HEK293 (cell line): ENCODE measurements around the gene CASP12.

Experiments
- CTCF ChIA-PET: fragments of 350-600 bp; formaldehyde crosslinking; extraction: SDS; loops from one replicate; lab custom pipeline; 2021; ENCODE audit warnings: antibody characterized with exemption; lab: Yijun Ruan, JAX
- POLR2A ChIA-PET: fragments of 300-600 bp; formaldehyde crosslinking; extraction: SDS; loops from one replicate; lab custom pipeline; 2020; ENCODE audit warnings: antibody characterized with exemption, inconsistent platforms; lab: Yijun Ruan, JAX
- H3K27ac ChIP-seq: fragments of 200-500 bp; sonication (Bioruptor generic); 2 replicates; pipeline ENCODE4 v1.5.1; 2014; ENCODE audit warnings: low read depth, low read length, control low read depth, inconsistent platforms; ENCODE audit errors: extremely low read depth
- H3K36me3 ChIP-seq, 2 experiments: fragments of 200-500 bp in 1 of 2; sonication (Bioruptor generic) in 1 of 2; 1 replicate in 1 of 2; 2 replicates in 1 of 2; pipeline ENCODE4 v1.5.1; 2014 to 2017; ENCODE audit warnings: inconsistent platforms in 2 of 2, low read length in 2 of 2; ENCODE audit not compliant: control insufficient read depth in 2 of 2, insufficient read depth in 1 of 2
- H3K4me1 ChIP-seq: fragments of 200-500 bp; sonication (Bioruptor generic); 2 replicates; pipeline ENCODE4 v1.5.1; 2014; ENCODE audit warnings: mild to moderate bottlenecking, low read length, inconsistent platforms; ENCODE audit not compliant: control insufficient read depth, insufficient read depth
- H3K4me3 ChIP-seq: 2 replicates; pipeline ENCODE4 v1.5.1; 2011; ENCODE audit warnings: low read depth, mild to moderate bottlenecking, control low read depth, low read length, moderate library complexity
- H3K9me3 ChIP-seq: fragments of 200-500 bp; sonication (Bioruptor generic); 2 replicates; pipeline ENCODE4 v1.5.1; 2014; ENCODE audit warnings: low read depth, low read length, inconsistent platforms; ENCODE audit not compliant: control insufficient read depth, insufficient read depth
- GFI1B ChIP-seq: fragments of 450-650 bp; formaldehyde crosslinking; IDR thresholded peaks from 2 replicates; pipeline ENCODE4 v1.5.1; 2016; ENCODE audit warnings: missing biosample characterization, missing genetic modification characterization
- GLIS2 ChIP-seq: fragments of 450-650 bp; formaldehyde crosslinking; IDR thresholded peaks from 2 replicates; pipeline ENCODE4 v1.5.1; 2016; ENCODE audit warnings: missing biosample characterization, missing genetic modification characterization
- HIC1 ChIP-seq: fragments of 450-650 bp; formaldehyde crosslinking; IDR thresholded peaks from 2 replicates; pipeline ENCODE4 v1.5.1; 2016; ENCODE audit warnings: missing biosample characterization, missing genetic modification characterization
- HOXA7 ChIP-seq: sonication (generic); formaldehyde crosslinking; IDR thresholded peaks from 2 replicates; pipeline ENCODE4 v1.8.1; 2022; ENCODE audit warnings: missing genetic modification reagents, borderline replicate concordance
- KLF9 ChIP-seq: fragments of 450-650 bp; formaldehyde crosslinking; IDR thresholded peaks from 2 replicates; pipeline ENCODE4 v1.5.1; 2016; ENCODE audit warnings: missing biosample characterization, missing genetic modification characterization, low read depth
- YY1 ChIP-seq: fragments of 450-650 bp; formaldehyde crosslinking; IDR thresholded peaks from 2 replicates; pipeline ENCODE4 v1.5.1; 2018; ENCODE audit warnings: missing biosample characterization, missing genetic modification characterization
- ZBTB1 ChIP-seq: fragments of 450-650 bp; formaldehyde crosslinking; IDR thresholded peaks from 2 replicates; pipeline ENCODE4 v1.5.1; 2016; ENCODE audit warnings: missing biosample characterization, missing genetic modification characterization
- ZBTB44 ChIP-seq: fragments of 450-650 bp; IDR thresholded peaks from 2 replicates; pipeline ENCODE4 v1.5.1; 2018; ENCODE audit warnings: missing biosample characterization, mild to moderate bottlenecking, missing genetic modification characterization
- ZFP3 ChIP-seq: fragments of 450-650 bp; formaldehyde crosslinking; IDR thresholded peaks from 2 replicates; pipeline ENCODE4 v1.5.1; 2016; ENCODE audit warnings: low read depth, missing biosample characterization, missing genetic modification characterization
- ZNF157 ChIP-seq: fragments of 450-650 bp; formaldehyde crosslinking; IDR thresholded peaks from 2 replicates; pipeline ENCODE4 v1.5.1; 2016; ENCODE audit warnings: missing biosample characterization, missing genetic modification characterization
- ZNF223 ChIP-seq: fragments of 450-650 bp; formaldehyde crosslinking; IDR thresholded peaks from 2 replicates; pipeline ENCODE4 v1.5.1; 2016; ENCODE audit warnings: missing biosample characterization, missing genetic modification characterization
- ZNF23 ChIP-seq: fragments of 450-650 bp; formaldehyde crosslinking; IDR thresholded peaks from 2 replicates; pipeline ENCODE4 v1.5.1; 2016; ENCODE audit warnings: missing biosample characterization, missing genetic modification characterization, borderline replicate concordance
- ZNF239 ChIP-seq: fragments of 450-650 bp; formaldehyde crosslinking; IDR thresholded peaks from 2 replicates; pipeline ENCODE4 v1.5.1; 2016; ENCODE audit warnings: missing biosample characterization, missing genetic modification characterization
- ZNF341 ChIP-seq: fragments of 450-650 bp; formaldehyde crosslinking; IDR thresholded peaks from 2 replicates; pipeline ENCODE4; 2016; ENCODE audit warnings: low read depth, missing biosample characterization, missing genetic modification characterization
- ZNF510 ChIP-seq: fragments of 450-650 bp; formaldehyde crosslinking; IDR thresholded peaks from 2 replicates; pipeline ENCODE4 v1.5.1; 2018; ENCODE audit warnings: mild to moderate bottlenecking, missing genetic modification characterization, missing biosample characterization; ENCODE audit not compliant: insufficient replicate concordance
- ZNF549 ChIP-seq: fragments of 450-650 bp; IDR thresholded peaks from 2 replicates; pipeline ENCODE4 v1.5.1; 2018; ENCODE audit warnings: missing biosample characterization, missing genetic modification characterization, mild to moderate bottlenecking, inconsistent platforms, moderate library complexity
- ZNF560 ChIP-seq: fragments of 450-650 bp; formaldehyde crosslinking; IDR thresholded peaks from 2 replicates; pipeline ENCODE4 v1.5.1; 2017; ENCODE audit warnings: missing biosample characterization, missing genetic modification characterization, borderline replicate concordance
- ZNF600 ChIP-seq: fragments of 450-650 bp; formaldehyde crosslinking; IDR thresholded peaks from 2 replicates; pipeline ENCODE4 v1.5.1; 2016; ENCODE audit warnings: missing biosample characterization, missing genetic modification characterization
- ZNF791 ChIP-seq: fragments of 450-650 bp; formaldehyde crosslinking; IDR thresholded peaks from 2 replicates; pipeline ENCODE4 v1.5.1; 2016; ENCODE audit warnings: missing biosample characterization, missing genetic modification characterization
- TF ChIP-seq, protein P1 (sequence below): fragments of 450-650 bp; formaldehyde crosslinking; IDR thresholded peaks from 2 replicates; pipeline ENCODE4 v1.5.1; 2016; ENCODE audit warnings: missing biosample characterization, missing genetic modification characterization
- TF ChIP-seq, protein P2 (sequence below): sonication (generic); formaldehyde crosslinking; IDR thresholded peaks from 2 replicates; pipeline ENCODE4 v1.8.1; 2022; ENCODE audit warnings: mild to moderate bottlenecking, moderate library complexity, missing genetic modification reagents

The CASP12 gene

DNA sequence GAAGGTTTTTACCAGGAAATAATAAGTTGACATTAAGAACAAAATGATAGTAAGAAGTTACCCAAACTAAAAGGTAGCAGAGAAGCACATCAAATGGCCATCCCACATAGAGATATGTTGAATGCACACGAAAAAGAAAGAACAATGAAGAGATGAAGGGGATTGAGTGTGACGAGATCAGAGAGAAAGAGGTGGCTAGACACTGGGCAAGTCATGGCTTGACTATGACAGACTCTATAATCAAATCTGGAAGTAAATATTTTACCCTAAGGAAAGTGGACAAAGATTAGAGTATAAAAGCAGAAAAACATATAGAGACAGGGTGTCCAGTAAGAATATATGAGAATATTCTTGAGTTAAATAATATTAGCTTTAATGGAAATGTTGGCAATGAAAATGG lies 31.4 kb downstream of the CASP12 start:
- POLR2A ChIA-PET, result no interaction called here
- CTCF ChIA-PET, result no interaction called here
- Histone ChIP-seq H3K9me3 (no peaks in the 10 kb centered on the region), H3K4me1 (no peaks in the 10 kb centered on the region), H3K4me3 (no peak overlapping the region), H3K27ac (no peak overlapping the region), H3K36me3 (no peaks in the 10 kb centered on the region)
- no peak for TF ChIP-seq HOXA7 (CRISPR knock-in tag)

- ChIA-PET CTCF (no interaction called here), POLR2A (no interaction called here)
- no peaks in the 10 kb centered on the region for H3K36me3 ChIP-seq
- no peaks in the 10 kb centered on the region for H3K9me3 ChIP-seq
- H3K4me1 ChIP-seq, result no peaks in the 10 kb centered on the region
- no peak for TF ChIP-seq ZNF157 (tag by site-specific recombination)
- TF ChIP-seq ZNF560 (tag by site-specific recombination), result no peak
- TF ChIP-seq ZNF510 (tag by site-specific recombination), result no peak
- TF ChIP-seq ZNF600, result no peak
- no peak for TF ChIP-seq ZNF239 (tag by site-specific recombination)
- no peak for TF ChIP-seq YY1 (tag by site-specific recombination)
- TF ChIP-seq, protein P1, sequence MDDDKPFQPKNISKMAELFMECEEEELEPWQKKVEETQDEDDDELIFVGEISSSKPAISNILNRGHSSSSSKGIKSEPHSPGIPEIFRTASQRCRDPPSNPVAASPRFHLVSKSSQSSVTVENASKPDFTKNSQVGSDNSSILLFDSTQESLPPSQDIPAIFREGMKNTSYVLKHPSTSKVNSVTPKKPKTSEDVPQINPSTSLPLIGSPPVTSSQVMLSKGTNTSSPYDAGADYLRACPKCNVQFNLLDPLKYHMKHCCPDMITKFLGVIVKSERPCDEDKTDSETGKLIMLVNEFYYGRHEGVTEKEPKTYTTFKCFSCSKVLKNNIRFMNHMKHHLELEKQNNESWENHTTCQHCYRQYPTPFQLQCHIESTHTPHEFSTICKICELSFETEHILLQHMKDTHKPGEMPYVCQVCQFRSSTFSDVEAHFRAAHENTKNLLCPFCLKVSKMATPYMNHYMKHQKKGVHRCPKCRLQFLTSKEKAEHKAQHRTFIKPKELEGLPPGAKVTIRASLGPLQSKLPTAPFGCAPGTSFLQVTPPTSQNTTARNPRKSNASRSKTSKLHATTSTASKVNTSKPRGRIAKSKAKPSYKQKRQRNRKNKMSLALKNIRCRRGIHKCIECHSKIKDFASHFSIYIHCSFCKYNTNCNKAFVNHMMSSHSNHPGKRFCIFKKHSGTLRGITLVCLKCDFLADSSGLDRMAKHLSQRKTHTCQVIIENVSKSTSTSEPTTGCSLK, result no peak
- TF ChIP-seq ZBTB44 (tag by site-specific recombination), result no peak
- no peak for TF ChIP-seq GFI1B (tag by site-specific recombination)
- no peak for TF ChIP-seq KLF9 (tag by site-specific recombination)
- no peak for TF ChIP-seq ZNF549 (tag by site-specific recombination)
- TF ChIP-seq, protein P2, sequence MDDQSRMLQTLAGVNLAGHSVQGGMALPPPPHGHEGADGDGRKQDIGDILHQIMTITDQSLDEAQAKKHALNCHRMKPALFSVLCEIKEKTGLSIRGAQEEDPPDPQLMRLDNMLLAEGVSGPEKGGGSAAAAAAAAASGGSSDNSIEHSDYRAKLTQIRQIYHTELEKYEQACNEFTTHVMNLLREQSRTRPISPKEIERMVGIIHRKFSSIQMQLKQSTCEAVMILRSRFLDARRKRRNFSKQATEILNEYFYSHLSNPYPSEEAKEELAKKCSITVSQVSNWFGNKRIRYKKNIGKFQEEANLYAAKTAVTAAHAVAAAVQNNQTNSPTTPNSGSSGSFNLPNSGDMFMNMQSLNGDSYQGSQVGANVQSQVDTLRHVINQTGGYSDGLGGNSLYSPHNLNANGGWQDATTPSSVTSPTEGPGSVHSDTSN (CRISPR knock-in tag), result no peak
- TF ChIP-seq ZNF223, result no peak
- TF ChIP-seq ZNF23 (tag by site-specific recombination), result no peak
- TF ChIP-seq ZNF341 (tag by site-specific recombination), result no peak
- TF ChIP-seq ZBTB1 (tag by site-specific recombination), result no peak
- no peak for TF ChIP-seq GLIS2 (tag by site-specific recombination)
- no peak for TF ChIP-seq ZNF791
- no peak for TF ChIP-seq ZFP3 (tag by site-specific recombination)
- TF ChIP-seq HIC1 (tag by site-specific recombination), result no peak
- no peak overlapping the region for H3K4me3 ChIP-seq
- no peak overlapping the region for H3K27ac ChIP-seq
Measured at GRCh38 chr11:104858882-104859775, 39.1 kb downstream of the CASP12 start.
